ENCODE measurements around the gene LRRC15. TPM values are rescaled to one million over a fixed set of nuclear protein-coding genes. Genes with fewer than 3 reads are reported as not detected.

The LRRC15 gene
- total RNA-seq, 3 donors from 2014 or later = 0.22 to 1.8 (median 0.29) TPM

- no peak overlapping the region for H3K4me3 ChIP-seq
- peak; percentile 21 for TF ChIP-seq CTCF (IDR thresholded peaks at IDR 0.05)
- intact Hi-C loops (cut with DNase I, micrococcal nuclease) = loop anchor here (2.0 kb wide), 2 partner anchors 70 to 72 kb away; no protein-coding TSS in a partner anchor
- peak in 1 of 3 donors; percentile 88 for DNase-seq
- H3K9me3 ChIP-seq = no peaks in the 10 kb centered on the region
- H3K4me1 ChIP-seq (ENCODE audit: low read depth) = no peaks in the 10 kb centered on the region
- H3K36me3 ChIP-seq (ENCODE audit: low read depth) = no peaks in the 10 kb centered on the region
- ATAC-seq = peak; percentile 85
These were observed 35.0 kb upstream of the LRRC15 start for GRCh38 chr3:194404365-194405140.

GRCh38 chr3:194401868-194402329 lies 32.4 kb upstream of the LRRC15 start:
- Histone ChIP-seq H3K4me1 (ENCODE audit: low read depth) (peaks cover 14% of the 10 kb centered on the region), H3K9me3 (no peaks in the 10 kb centered on the region), H3K4me3 (no peak overlapping the region), H3K36me3 (ENCODE audit: low read depth) (no peaks in the 10 kb centered on the region)
- ATAC-seq (no peak), DNase-seq (no peak)
- no peak for TF ChIP-seq CTCF (IDR thresholded peaks at IDR 0.05)
- intact Hi-C loops (cut with DNase I, micrococcal nuclease) = no loop called here

- Histone ChIP-seq H3K4me3 (no peak overlapping the region), H3K4me1 (ENCODE audit: low read depth) (peaks cover 19% of the 10 kb centered on the region), H3K9me3 (no peaks in the 10 kb centered on the region), H3K36me3 (ENCODE audit: low read depth) (no peaks in the 10 kb centered on the region)
- no peak for TF ChIP-seq CTCF (IDR thresholded peaks at IDR 0.05)
- intact Hi-C loops (cut with DNase I, micrococcal nuclease) = no loop called here
- DNase-seq = no peak
- ATAC-seq = no peak
These were observed 31.8 kb upstream of the LRRC15 start for GRCh38 chr3:194401346-194401745.

- peaks cover 26% of the 10 kb centered on the region for H3K4me1 ChIP-seq (ENCODE audit: low read depth)
- no peak overlapping the region for H3K4me3 ChIP-seq
- DNase-seq (no peak), ATAC-seq (no peak)
- no peaks in the 10 kb centered on the region for H3K36me3 ChIP-seq (ENCODE audit: low read depth)
- H3K9me3 ChIP-seq = no peaks in the 10 kb centered on the region
- TF ChIP-seq CTCF (IDR thresholded peaks at IDR 0.05) = no peak
- intact Hi-C loops (cut with DNase I, micrococcal nuclease) = no loop called here
These were observed 30.4 kb upstream of the LRRC15 start for GRCh38 chr3:194399874-194400411.

- H3K36me3 ChIP-seq (ENCODE audit: low read depth) = no peaks in the 10 kb centered on the region
- DNase-seq (no peak), ATAC-seq (no peak)
- peaks cover 34% of the 10 kb centered on the region for H3K4me1 ChIP-seq (ENCODE audit: low read depth)
- intact Hi-C loops (cut with DNase I, micrococcal nuclease) = no loop called here
- no peaks in the 10 kb centered on the region for H3K9me3 ChIP-seq
- no peak within 1 kb of the TSS for H3K4me3 ChIP-seq
- no peak for TF ChIP-seq CTCF (IDR thresholded peaks at IDR 0.05)
These were observed 29.6 kb upstream of the LRRC15 start, which contains the start of gene GP5 for GRCh38 chr3:194399166-194399565. Gene GP5 (minus strand): TSS chr3:194399266. CDS start chr3:194398282, 984 bp downstream.
